HCT116 (cell line): ENCODE measurements around the gene ZCCHC24. TPM values are rescaled to one million over a fixed set of nuclear protein-coding genes. Genes with fewer than 3 reads are reported as not detected.

ENCODE experiments used
- ATAC-seq: fragments of 200-7000 bp; cut with Tn5 transposase; 2 replicates; pipeline ENCODE4 v1.9.1; 2020; ENCODE audit warnings: mild to moderate bottlenecking, moderate library complexity
- BruUV-seq: library from RNA; stranded (reverse); fragments of 400-500 nt; replicated peaks from 2 replicates; lab custom pipeline; 2021; lab: Mats Ljungman, UMichigan
- CTCF ChIA-PET: fragments of 300-600 bp; sonication (Branson Sonifier 250); formaldehyde crosslinking; loops from one replicate; lab custom pipeline; 2021; ENCODE audit warnings: antibody characterized with exemption; lab: Charles Lee
- POLR2A ChIA-PET: fragments of 300-600, 350-600 bp; sonication (Branson Sonifier 250); formaldehyde crosslinking; loops from one replicate; lab custom pipeline; 2021; ENCODE audit warnings: antibody characterized with exemption; lab: Charles Lee
- RAD21 ChIA-PET, 2 experiments: fragments of 300-600 bp; sonication (Branson Sonifier 250); formaldehyde crosslinking; loops; one replicate each; lab custom pipeline; 2023; ENCODE audit warnings: low total read pairs in 2 of 2; ENCODE audit not compliant: uncharacterized antibody in 2 of 2, unreplicated experiment in 2 of 2, low non-redundant PET in 1 of 2; lab: Charles Lee
- DNase-seq: peaks from one replicate; pipeline ENCODE4 v3.0.0-alpha.2; 2010; ENCODE audit warnings: low read depth, low spot score
- H2AFZ ChIP-seq: fragments of 200-600 bp; shearing (Covaris generic), sonication (generic); 2 replicates; pipeline ENCODE4 v1.6.1; 2017; ENCODE audit warnings: low read depth, mixed run types, mixed read lengths, antibody characterized with exemption, low read length; ENCODE audit not compliant: poor library complexity, severe bottlenecking
- H3K27ac ChIP-seq: 2 replicates; pipeline ENCODE4 v1.5.1; 2012; ENCODE audit warnings: low read depth, low read length
- H3K27me3 ChIP-seq: fragments of 200-600 bp; sonication (generic); 2 replicates; pipeline ENCODE4 v1.6.1; 2016; ENCODE audit warnings: mixed run types, low read length, mixed read lengths; ENCODE audit not compliant: insufficient read depth
- H3K36me3 ChIP-seq, 2 experiments: fragments of 200-500 bp in 1 of 2; fragments of 200-600 bp in 1 of 2; sonication (Bioruptor generic) in 1 of 2; sonication (generic) in 1 of 2; 2 replicates each; pipeline versions ENCODE4 v1.5.1 to v1.6.1; 2014 to 2016; ENCODE audit warnings: low read length in 2 of 2, inconsistent platforms in 1 of 2, mixed read lengths in 1 of 2, mixed run types in 1 of 2; ENCODE audit not compliant: insufficient read depth in 2 of 2, control insufficient read depth in 1 of 2
- H3K4me1 ChIP-seq, 2 experiments: fragments of 200-600 bp in 1 of 2; sonication (generic) in 1 of 2; 2 replicates each; pipeline versions ENCODE4 v1.5.1 to v1.6.1; 2012 to 2017; ENCODE audit warnings: low read length in 2 of 2, inconsistent platforms in 1 of 2, mild to moderate bottlenecking in 1 of 2, mixed read lengths in 1 of 2, mixed run types in 1 of 2, moderate library complexity in 1 of 2; ENCODE audit not compliant: insufficient read depth in 2 of 2, control insufficient read depth in 1 of 2
- H3K4me2 ChIP-seq: fragments of 200-600 bp; sonication (generic); 2 replicates; pipeline ENCODE4 v1.6.1; 2017; ENCODE audit warnings: mixed run types, low read length, mixed read lengths
- H3K4me3 ChIP-seq, 2 experiments: fragments of 200-600 bp in 1 of 2; sonication (generic) in 1 of 2; replicated peaks in 1 of 2; 2 replicates each; pipeline ENCODE4 v1.5.1; 2011 to 2016; ENCODE audit warnings: low read length in 2 of 2, control low read depth in 1 of 2, low read depth in 1 of 2, mild to moderate bottlenecking in 1 of 2, mixed read lengths in 1 of 2, mixed run types in 1 of 2
- H3K79me2 ChIP-seq: fragments of 200-600 bp; sonication (generic); 2 replicates; pipeline ENCODE4 v1.6.1; 2017; ENCODE audit warnings: mild to moderate bottlenecking, mixed run types, low read length, moderate library complexity, mixed read lengths; ENCODE audit not compliant: insufficient read depth
- H3K9ac ChIP-seq: fragments of 200-600 bp; sonication (generic); 2 replicates; pipeline ENCODE4 v1.6.1; 2016; ENCODE audit warnings: low read length, mixed read lengths
- H3K9me2 ChIP-seq: fragments of 200-600 bp; sonication (generic), shearing (Covaris generic); 2 replicates; pipeline ENCODE4 v1.6.1; 2017; ENCODE audit warnings: mixed run types, mild to moderate bottlenecking, moderate library complexity; ENCODE audit not compliant: insufficient read depth
- H3K9me3 ChIP-seq, 2 experiments: fragments of 200-500 bp in 1 of 2; fragments of 200-600 bp in 1 of 2; sonication (Bioruptor generic) in 1 of 2; sonication (generic) in 1 of 2; 2 replicates each; pipeline ENCODE4 v1.6.1; 2014 to 2017; ENCODE audit warnings: low read length in 2 of 2, mixed read lengths in 2 of 2, inconsistent platforms in 1 of 2, low read depth in 1 of 2, mild to moderate bottlenecking in 1 of 2, mixed run types in 1 of 2, moderate library complexity in 1 of 2; ENCODE audit not compliant: control insufficient read depth in 1 of 2, insufficient read depth in 1 of 2
- H4K20me1 ChIP-seq: fragments of 200-600 bp; sonication (generic), shearing (Covaris generic); 2 replicates; pipeline ENCODE4 v1.6.1; 2017; ENCODE audit warnings: mixed run types, mild to moderate bottlenecking, moderate library complexity; ENCODE audit not compliant: insufficient read depth
- CEBPB ChIP-seq: IDR thresholded peaks from 2 replicates; pipeline ENCODE4 v1.6.1; 2012; ENCODE audit warnings: low read depth
- YY1 ChIP-seq: IDR thresholded peaks from 2 replicates; pipeline ENCODE4 v1.6.1; 2011; ENCODE audit warnings: low read length, low read depth, moderate library complexity, mild to moderate bottlenecking; ENCODE audit not compliant: insufficient replicate concordance; ENCODE audit errors: extremely low read depth
- intact Hi-C: fragments of 100-400 bp; cut with micrococcal nuclease; formaldehyde crosslinking; loops from 2 replicates; pipeline ENCODE4 v1.10.0; 2022
- total RNA-seq: library from RNA; stranded (reverse); gene quantifications from one replicate; pipeline ENCODE4 v1.2.1, GENCODE V29; 2021; ENCODE audit not compliant: unreplicated experiment
- TF ChIP-seq, protein P1 (sequence below): IDR thresholded peaks from 2 replicates; pipeline ENCODE4 v1.6.1; 2012; ENCODE audit warnings: low read depth

ZCCHC24 gene
- total RNA-seq, 1 experiment from 2014 or later: 7.0 TPM

DNA sequence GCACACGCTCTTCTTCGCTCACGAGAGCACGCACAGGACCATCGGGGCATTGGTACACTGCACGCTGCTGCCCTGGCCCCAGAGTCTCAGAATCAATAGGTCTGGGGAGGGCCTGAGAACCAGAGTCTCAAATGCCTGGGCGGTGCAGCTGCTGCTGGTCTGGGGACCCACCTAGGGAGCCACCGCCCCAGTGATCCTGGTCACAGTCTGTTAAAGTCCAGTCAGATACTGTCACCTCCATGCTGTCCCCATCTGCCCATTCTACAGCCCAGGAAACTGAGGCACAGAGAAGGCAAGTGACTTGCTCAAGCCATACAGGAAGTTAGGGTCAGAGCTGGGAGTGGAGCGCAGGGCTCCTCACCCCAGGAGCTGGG, 38.0 kb downstream of the ZCCHC24 start:
- no peak for TF ChIP-seq CEBPB
- BruUV-seq: no TSS peak
- no peaks in the 10 kb centered on the region for H3K4me1 ChIP-seq
- no peak overlapping the region for H3K4me3 ChIP-seq
- intact Hi-C loops: no loop called here
- ChIA-PET RAD21 (no interaction called here), POLR2A (no interaction called here), CTCF (no interaction called here)
- no peaks in the 10 kb centered on the region for H3K9me3 ChIP-seq
- no peak overlapping the region for H3K9ac ChIP-seq
- H3K79me2 ChIP-seq: no peaks in the 10 kb centered on the region
- H3K27ac ChIP-seq: no peak overlapping the region
- DNase-seq (no peak), ATAC-seq (no peak)
- H3K27me3 ChIP-seq: no peaks in the 10 kb centered on the region
- no peaks in the 10 kb centered on the region for H3K9me2 ChIP-seq
- H3K36me3 ChIP-seq: no peaks in the 10 kb centered on the region
- H2AFZ ChIP-seq: no peak overlapping the region
- no peak overlapping the region for H3K4me2 ChIP-seq
- no peaks in the 10 kb centered on the region for H4K20me1 ChIP-seq

GRCh38 chr10:79406683-79407422, 38.6 kb downstream of the ZCCHC24 start:
- CTCF ChIA-PET: no interaction called here
- no peaks in the 10 kb centered on the region for H3K4me1 ChIP-seq

More at GRCh38 chr10:79406683-79407422, 38.6 kb downstream of the ZCCHC24 start:
- BruUV-seq: no TSS peak
- H3K4me2 ChIP-seq: no peak overlapping the region
- H3K9ac ChIP-seq: no peak overlapping the region
- no peak overlapping the region for H3K27ac ChIP-seq
- ChIA-PET RAD21 (no interaction called here), POLR2A (no interaction called here)
- H3K9me2 ChIP-seq: no peaks in the 10 kb centered on the region
- DNase-seq: no peak
- H4K20me1 ChIP-seq: no peaks in the 10 kb centered on the region
- no peak overlapping the region for H2AFZ ChIP-seq
- ATAC-seq: no peak
- H3K9me3 ChIP-seq: no peaks in the 10 kb centered on the region
- no peaks in the 10 kb centered on the region for H3K27me3 ChIP-seq
- H3K4me3 ChIP-seq: no peak overlapping the region
- H3K79me2 ChIP-seq: no peaks in the 10 kb centered on the region
- no peak for TF ChIP-seq YY1
- TF ChIP-seq, protein P1, sequence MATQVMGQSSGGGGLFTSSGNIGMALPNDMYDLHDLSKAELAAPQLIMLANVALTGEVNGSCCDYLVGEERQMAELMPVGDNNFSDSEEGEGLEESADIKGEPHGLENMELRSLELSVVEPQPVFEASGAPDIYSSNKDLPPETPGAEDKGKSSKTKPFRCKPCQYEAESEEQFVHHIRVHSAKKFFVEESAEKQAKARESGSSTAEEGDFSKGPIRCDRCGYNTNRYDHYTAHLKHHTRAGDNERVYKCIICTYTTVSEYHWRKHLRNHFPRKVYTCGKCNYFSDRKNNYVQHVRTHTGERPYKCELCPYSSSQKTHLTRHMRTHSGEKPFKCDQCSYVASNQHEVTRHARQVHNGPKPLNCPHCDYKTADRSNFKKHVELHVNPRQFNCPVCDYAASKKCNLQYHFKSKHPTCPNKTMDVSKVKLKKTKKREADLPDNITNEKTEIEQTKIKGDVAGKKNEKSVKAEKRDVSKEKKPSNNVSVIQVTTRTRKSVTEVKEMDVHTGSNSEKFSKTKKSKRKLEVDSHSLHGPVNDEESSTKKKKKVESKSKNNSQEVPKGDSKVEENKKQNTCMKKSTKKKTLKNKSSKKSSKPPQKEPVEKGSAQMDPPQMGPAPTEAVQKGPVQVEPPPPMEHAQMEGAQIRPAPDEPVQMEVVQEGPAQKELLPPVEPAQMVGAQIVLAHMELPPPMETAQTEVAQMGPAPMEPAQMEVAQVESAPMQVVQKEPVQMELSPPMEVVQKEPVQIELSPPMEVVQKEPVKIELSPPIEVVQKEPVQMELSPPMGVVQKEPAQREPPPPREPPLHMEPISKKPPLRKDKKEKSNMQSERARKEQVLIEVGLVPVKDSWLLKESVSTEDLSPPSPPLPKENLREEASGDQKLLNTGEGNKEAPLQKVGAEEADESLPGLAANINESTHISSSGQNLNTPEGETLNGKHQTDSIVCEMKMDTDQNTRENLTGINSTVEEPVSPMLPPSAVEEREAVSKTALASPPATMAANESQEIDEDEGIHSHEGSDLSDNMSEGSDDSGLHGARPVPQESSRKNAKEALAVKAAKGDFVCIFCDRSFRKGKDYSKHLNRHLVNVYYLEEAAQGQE: no peak
- intact Hi-C loops: no loop called here
- no peaks in the 10 kb centered on the region for H3K36me3 ChIP-seq
